Measurements from ENCODE around the gene PGAM2.

DNA sequence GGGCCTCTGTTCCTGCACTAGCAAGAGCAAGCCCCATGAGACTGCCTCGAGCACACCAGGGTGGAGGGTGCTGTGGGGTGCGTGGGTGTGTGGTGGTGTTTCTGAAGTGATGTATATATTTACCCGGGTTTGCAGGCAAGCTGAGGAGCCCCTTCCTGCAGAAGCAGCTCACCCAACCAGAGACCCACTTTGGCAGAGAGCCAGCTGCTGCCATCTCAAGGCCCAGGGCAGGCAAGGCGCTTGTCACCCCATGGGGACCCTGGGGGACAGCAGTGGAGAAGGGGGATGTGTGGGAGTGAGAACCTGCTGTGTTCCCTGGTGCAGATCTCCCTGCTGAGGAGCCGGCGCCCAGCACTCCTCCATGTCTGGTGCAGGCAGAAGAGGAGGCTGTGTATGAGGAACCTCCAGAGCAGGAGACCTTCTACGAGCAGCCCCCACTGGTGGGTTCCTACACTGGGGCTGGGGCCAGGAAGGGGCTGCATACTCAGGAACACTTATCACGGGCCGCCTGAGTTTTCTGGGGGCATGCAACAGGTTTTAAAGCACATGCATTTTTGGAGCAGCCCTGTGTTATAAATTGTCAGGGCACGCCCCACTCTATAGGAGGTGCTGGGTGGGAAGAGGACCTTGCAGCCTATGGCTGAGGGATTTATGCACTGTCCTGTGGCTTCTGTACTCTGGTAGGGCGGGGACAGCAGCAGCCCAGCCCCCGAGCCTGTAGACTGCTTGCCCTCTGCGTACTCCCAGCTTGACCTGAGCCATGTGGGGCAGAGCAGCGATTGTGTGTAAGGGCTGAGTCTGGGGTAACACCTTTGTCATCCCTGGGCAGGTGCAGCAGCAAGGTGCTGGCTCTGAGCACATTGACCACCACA lies 5.9 kb downstream of the PGAM2 start:
- TF ChIP-seq JUND (IDR thresholded peaks at IDR 0.05) (no peak), POLR2A (IDR thresholded peaks at IDR 0.05; ENCODE audit: borderline replicate concordance, extremely low read depth, insufficient read depth, insufficient read length) (no peak), EZH2 (IDR thresholded peaks at IDR 0.05) (no peak), TCF7L2 (IDR thresholded peaks at IDR 0.05; ENCODE audit: borderline replicate concordance, extremely low read depth, insufficient read depth, insufficient read length) (no peak), POLR2AphosphoS5 (IDR thresholded peaks at IDR 0.05; ENCODE audit: low read depth, low read length) (no peak), ZNF274 (IDR thresholded peaks at IDR 0.05; ENCODE audit: low read depth, low read length) (no peak)
- TF ChIP-seq, protein P1, sequence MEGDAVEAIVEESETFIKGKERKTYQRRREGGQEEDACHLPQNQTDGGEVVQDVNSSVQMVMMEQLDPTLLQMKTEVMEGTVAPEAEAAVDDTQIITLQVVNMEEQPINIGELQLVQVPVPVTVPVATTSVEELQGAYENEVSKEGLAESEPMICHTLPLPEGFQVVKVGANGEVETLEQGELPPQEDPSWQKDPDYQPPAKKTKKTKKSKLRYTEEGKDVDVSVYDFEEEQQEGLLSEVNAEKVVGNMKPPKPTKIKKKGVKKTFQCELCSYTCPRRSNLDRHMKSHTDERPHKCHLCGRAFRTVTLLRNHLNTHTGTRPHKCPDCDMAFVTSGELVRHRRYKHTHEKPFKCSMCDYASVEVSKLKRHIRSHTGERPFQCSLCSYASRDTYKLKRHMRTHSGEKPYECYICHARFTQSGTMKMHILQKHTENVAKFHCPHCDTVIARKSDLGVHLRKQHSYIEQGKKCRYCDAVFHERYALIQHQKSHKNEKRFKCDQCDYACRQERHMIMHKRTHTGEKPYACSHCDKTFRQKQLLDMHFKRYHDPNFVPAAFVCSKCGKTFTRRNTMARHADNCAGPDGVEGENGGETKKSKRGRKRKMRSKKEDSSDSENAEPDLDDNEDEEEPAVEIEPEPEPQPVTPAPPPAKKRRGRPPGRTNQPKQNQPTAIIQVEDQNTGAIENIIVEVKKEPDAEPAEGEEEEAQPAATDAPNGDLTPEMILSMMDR (IDR thresholded peaks at IDR 0.05 in 2 of 3, conservative IDR thresholded peaks at IDR 0.05 in 1 of 3; ENCODE audit: borderline replicate concordance in 1 of 3, insufficient read depth in 1 of 3, low read depth in 2 of 3, low read length in 2 of 3): no peak
- TF ChIP-seq, protein P2, sequence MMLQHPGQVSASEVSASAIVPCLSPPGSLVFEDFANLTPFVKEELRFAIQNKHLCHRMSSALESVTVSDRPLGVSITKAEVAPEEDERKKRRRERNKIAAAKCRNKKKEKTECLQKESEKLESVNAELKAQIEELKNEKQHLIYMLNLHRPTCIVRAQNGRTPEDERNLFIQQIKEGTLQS (IDR thresholded peaks at IDR 0.05): no peak
- TF ChIP-seq, protein P3, sequence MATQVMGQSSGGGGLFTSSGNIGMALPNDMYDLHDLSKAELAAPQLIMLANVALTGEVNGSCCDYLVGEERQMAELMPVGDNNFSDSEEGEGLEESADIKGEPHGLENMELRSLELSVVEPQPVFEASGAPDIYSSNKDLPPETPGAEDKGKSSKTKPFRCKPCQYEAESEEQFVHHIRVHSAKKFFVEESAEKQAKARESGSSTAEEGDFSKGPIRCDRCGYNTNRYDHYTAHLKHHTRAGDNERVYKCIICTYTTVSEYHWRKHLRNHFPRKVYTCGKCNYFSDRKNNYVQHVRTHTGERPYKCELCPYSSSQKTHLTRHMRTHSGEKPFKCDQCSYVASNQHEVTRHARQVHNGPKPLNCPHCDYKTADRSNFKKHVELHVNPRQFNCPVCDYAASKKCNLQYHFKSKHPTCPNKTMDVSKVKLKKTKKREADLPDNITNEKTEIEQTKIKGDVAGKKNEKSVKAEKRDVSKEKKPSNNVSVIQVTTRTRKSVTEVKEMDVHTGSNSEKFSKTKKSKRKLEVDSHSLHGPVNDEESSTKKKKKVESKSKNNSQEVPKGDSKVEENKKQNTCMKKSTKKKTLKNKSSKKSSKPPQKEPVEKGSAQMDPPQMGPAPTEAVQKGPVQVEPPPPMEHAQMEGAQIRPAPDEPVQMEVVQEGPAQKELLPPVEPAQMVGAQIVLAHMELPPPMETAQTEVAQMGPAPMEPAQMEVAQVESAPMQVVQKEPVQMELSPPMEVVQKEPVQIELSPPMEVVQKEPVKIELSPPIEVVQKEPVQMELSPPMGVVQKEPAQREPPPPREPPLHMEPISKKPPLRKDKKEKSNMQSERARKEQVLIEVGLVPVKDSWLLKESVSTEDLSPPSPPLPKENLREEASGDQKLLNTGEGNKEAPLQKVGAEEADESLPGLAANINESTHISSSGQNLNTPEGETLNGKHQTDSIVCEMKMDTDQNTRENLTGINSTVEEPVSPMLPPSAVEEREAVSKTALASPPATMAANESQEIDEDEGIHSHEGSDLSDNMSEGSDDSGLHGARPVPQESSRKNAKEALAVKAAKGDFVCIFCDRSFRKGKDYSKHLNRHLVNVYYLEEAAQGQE (IDR thresholded peaks at IDR 0.05; ENCODE audit: low read depth): no peak

Data from HCT116 (cell line).